ENCODE measurements around the gene RAD51B.

DNA sequence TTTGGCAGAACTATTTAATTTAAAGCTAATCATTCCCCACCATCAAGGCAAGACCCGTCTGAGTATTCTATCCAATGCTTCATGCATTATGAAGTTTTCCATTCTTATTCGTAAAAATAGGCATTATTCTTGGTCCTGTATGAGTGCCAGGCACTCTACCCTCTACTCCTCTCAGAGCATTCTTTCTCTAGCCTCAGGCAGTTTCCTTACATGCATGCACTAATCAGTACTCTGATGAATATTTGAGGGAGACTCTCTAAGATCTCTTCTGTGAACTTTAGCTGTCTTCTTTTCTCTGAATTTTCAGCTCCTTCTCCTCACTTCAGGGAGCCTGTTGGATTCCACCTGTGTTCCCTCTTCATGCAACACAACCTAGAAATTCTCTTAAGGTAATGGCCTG is 334.7 kb downstream of the RAD51B start:
- TF ChIP-seq POLR2A (IDR thresholded peaks at IDR 0.05; ENCODE audit: low read depth, low read length) = no peak
- no peak for TF ChIP-seq TAF1 (IDR thresholded peaks at IDR 0.05; ENCODE audit: low read depth, low read length)
- no peak for TF ChIP-seq POLR2AphosphoS5 (IDR thresholded peaks at IDR 0.05; ENCODE audit: low read depth, low read length)
- TF ChIP-seq PAX5 (IDR thresholded peaks at IDR 0.05; ENCODE audit: insufficient read depth, low read length, severe bottlenecking) = no peak
- TF ChIP-seq SPI1 (IDR thresholded peaks at IDR 0.05; ENCODE audit: low read depth, low read length) = no peak
- no peak for TF ChIP-seq POU2F2 (IDR thresholded peaks at IDR 0.05; ENCODE audit: low read depth, low read length)

Data from GM12891 (cell line).